Activated T-helper 2 cell treated with anti-CD3 and anti-CD28 coated beads, Interferon-gamma antibody, Interleukin-2, Interleukin-4, amounts not matched to agents 10 μg/mL and 5 μg/mL and 100 μg/mL, durations not matched to agents 14 hours and 24 hours and 36 hours (primary cell): Measurements from ENCODE around the gene ZNRF3. TPM values are rescaled to one million over a fixed set of nuclear protein-coding genes. Genes with fewer than 3 reads are reported as not detected.

Source experiments
- DNase-seq: peaks from one replicate; pipeline ENCODE4 v3.0.0; 2021; ENCODE audit warnings: low spot score
- H3K27ac Mint-ChIP-seq: one replicate; pipeline ENCODE4 v1.8.0; 2021; ENCODE audit warnings: mixed read lengths
- H3K27me3 Mint-ChIP-seq: one replicate; pipeline ENCODE4 v1.8.0; 2021; ENCODE audit warnings: low read depth, mixed read lengths
- H3K36me3 Mint-ChIP-seq: one replicate; pipeline ENCODE4 v1.8.0; 2021; ENCODE audit warnings: low read depth, mixed read lengths
- H3K4me1 Mint-ChIP-seq: one replicate; pipeline ENCODE4 v1.8.0; 2021; ENCODE audit warnings: low read depth, mixed read lengths
- H3K4me3 Mint-ChIP-seq: one replicate; pipeline ENCODE4 v1.8.0; 2021; ENCODE audit warnings: low read depth, mild to moderate bottlenecking, moderate library complexity, mixed read lengths
- H3K9me3 Mint-ChIP-seq: one replicate; pipeline ENCODE4 v1.8.0; 2021; ENCODE audit warnings: mixed read lengths
- intact Hi-C: fragments of 100-400 bp; cut with micrococcal nuclease; formaldehyde crosslinking; loops from one replicate; pipeline ENCODE4 v1.15.1; 2023
- total RNA-seq: library from RNA; stranded (reverse); gene quantifications from 2 replicates; pipeline ENCODE4 v1.2.3, GENCODE V29; 2022

The ZNRF3 gene
- total RNA-seq, 1 donor from 2014 or later = 0.82 TPM

DNA sequence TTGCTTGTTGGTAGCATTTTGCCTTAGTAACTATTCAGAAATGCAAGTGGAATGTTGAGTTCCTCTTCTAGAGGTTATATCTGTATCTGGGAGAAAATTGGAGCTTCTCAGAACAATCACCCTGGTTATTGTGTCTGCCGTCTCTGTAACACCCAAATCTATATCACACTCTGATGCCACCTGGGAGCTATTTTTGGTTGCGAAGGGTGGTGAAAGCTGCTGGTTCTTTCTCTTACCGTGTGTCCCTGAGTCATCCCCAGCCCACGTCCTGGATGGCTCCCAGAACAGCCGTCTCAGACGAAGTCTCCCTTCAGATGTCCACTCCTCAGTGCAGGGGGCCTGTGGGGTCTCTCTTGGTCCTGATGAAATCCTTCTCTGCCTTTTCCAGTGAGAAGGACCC is 94.8 kb downstream of the ZNRF3 start:
- no peak for DNase-seq
- H3K4me1 Mint-ChIP-seq = peaks cover 3% of the 10 kb centered on the region
- no peaks in the 10 kb centered on the region for H3K9me3 Mint-ChIP-seq
- intact Hi-C loops = no loop called here
- peaks cover 52% of the 10 kb centered on the region for H3K27me3 Mint-ChIP-seq
- no peak overlapping the region for H3K27ac Mint-ChIP-seq
- no peaks in the 10 kb centered on the region for H3K36me3 Mint-ChIP-seq
- H3K4me3 Mint-ChIP-seq = no peak overlapping the region

DNA sequence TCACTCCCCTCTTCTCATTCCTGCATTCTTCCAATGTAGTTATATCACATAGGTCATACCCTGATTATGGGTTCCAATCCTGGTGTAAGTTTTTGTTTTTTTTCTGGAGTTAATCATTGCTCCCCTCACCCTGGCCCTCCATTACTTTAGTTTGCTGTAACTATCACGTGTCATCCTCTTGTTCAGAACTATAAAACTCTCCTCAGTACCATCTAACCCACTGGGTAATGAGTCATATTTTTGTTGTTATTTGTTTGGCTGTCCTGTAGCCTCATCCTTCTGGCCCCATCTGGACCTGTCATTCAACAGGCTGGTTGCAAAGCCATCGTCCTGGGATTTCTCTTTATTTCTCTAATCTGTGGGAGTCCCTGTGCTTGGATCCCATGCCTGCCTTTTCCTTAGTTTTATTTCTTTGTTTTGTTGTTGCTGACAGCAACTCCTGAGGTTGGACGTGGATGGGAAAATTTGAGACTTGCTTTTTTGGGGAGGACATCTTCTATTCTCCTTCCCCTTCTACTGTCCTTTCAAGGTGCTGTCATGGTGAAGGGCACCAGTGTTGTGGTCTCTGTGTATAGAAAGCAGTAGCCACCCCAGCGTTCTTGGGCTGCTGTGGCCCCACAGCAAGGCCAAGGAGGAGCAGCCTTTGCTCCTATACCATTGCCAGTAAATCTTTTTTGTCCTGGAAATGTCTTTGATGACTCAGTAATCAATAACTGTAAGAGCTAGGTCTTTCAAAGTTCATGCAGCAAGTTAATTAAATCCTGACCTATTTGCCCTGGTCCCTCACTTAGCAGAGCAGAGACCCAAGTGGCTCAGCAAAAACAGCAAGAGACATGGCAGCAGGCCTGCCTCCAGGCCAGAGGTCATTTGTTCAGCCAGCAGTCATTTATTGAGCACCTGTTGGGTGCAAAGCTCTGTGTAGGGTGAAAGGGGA is 95.8 kb downstream of the ZNRF3 start:
- no peaks in the 10 kb centered on the region for H3K36me3 Mint-ChIP-seq
- DNase-seq = no peak
- no peak overlapping the region for H3K27ac Mint-ChIP-seq
- no peaks in the 10 kb centered on the region for H3K9me3 Mint-ChIP-seq
- peaks cover 3% of the 10 kb centered on the region for H3K4me1 Mint-ChIP-seq
- H3K27me3 Mint-ChIP-seq = peaks cover 53% of the 10 kb centered on the region
- intact Hi-C loops = no loop called here
- no peak overlapping the region for H3K4me3 Mint-ChIP-seq

DNA sequence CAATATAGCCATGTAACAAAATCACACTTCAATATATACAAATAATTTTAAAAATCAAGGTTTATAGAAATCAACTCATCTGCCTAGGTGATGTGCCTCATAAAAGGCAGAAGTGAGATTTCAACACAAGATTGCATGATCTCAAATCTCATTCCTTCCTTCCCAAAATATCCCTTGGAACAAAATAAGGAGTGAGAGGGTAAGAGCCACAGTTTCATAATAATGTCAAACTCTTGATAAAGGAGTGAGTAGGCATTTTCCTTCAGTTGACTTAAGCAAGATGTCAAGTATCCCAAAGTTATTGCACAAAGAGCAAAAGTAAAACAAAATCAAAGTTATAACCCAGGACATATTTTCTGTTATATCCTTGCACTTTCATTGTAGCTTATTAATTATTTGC is 97.0 kb downstream of the ZNRF3 start:
- H3K27me3 Mint-ChIP-seq = peaks cover 53% of the 10 kb centered on the region
- H3K27ac Mint-ChIP-seq = no peak overlapping the region
- no peak for DNase-seq
- intact Hi-C loops = no loop called here
- H3K4me1 Mint-ChIP-seq = peaks cover 3% of the 10 kb centered on the region
- no peak overlapping the region for H3K4me3 Mint-ChIP-seq
- no peaks in the 10 kb centered on the region for H3K36me3 Mint-ChIP-seq
- H3K9me3 Mint-ChIP-seq = peaks cover 3% of the 10 kb centered on the region

DNA sequence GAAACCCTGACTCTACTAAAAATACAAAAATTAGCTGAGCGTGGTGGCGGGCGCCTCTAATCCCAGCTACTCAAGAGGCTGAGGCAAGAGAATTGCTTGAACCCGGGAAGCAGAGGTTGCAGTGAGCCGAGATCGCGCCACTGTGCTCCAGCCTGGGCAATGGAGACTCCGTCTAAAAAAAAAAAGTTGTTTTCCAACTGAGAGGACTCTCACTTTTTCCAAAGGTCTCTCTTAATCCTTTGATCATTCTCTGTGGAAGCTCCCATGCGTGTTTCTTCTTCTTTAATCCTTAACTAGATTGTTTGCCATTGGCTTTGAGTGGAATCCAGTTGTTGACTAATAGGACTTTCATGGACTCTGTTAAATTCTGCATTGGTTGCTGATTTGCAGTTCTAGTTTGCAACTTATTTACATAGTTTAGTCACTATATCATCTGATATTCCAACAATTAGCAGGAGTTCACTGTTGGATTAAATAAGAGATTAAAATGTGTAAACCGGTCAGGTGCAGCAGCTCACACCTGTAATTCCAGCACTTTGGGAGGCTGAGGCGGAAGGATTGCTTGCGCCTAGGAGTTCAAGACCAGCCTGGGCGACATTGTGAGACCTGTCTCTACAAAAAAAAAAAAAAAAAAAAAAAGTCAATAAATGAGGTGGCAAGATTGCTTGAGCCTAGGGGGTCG is 98.6 kb downstream of the ZNRF3 start:
- H3K9me3 Mint-ChIP-seq = peaks cover 10% of the 10 kb centered on the region
- no peak overlapping the region for H3K27ac Mint-ChIP-seq
- H3K4me1 Mint-ChIP-seq = peaks cover 2% of the 10 kb centered on the region
- no peak for DNase-seq
- H3K36me3 Mint-ChIP-seq = no peaks in the 10 kb centered on the region
- H3K27me3 Mint-ChIP-seq = peaks cover 51% of the 10 kb centered on the region
- H3K4me3 Mint-ChIP-seq = no peak overlapping the region
- intact Hi-C loops = no loop called here

DNA sequence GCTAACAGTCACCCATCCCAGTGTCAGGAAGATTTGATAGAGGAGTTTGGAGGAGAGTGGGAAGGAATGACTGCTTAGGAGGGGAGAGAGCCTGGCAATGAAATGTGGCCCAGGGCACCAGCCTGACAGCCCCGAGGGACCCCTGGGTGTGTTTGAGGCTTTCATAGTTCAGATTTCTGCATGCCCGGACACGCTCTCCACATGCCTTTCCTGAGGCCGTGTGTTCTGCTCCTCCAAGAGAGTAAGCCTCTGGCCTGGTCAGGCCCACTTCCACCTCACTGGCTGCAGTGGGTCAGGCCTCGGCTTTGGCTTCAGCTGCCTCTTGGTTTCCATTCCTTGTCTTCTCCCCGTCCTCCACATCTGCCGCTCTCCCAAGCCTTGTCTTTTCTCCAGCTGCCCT is 99.8 kb downstream of the ZNRF3 start:
- H3K27ac Mint-ChIP-seq = no peak overlapping the region
- DNase-seq = no peak
- intact Hi-C loops = no loop called here
- peaks cover 10% of the 10 kb centered on the region for H3K9me3 Mint-ChIP-seq
- H3K4me1 Mint-ChIP-seq = peaks cover under 1% of the 10 kb centered on the region
- H3K4me3 Mint-ChIP-seq = no peak overlapping the region
- H3K27me3 Mint-ChIP-seq = peaks cover 42% of the 10 kb centered on the region
- no peaks in the 10 kb centered on the region for H3K36me3 Mint-ChIP-seq

DNA sequence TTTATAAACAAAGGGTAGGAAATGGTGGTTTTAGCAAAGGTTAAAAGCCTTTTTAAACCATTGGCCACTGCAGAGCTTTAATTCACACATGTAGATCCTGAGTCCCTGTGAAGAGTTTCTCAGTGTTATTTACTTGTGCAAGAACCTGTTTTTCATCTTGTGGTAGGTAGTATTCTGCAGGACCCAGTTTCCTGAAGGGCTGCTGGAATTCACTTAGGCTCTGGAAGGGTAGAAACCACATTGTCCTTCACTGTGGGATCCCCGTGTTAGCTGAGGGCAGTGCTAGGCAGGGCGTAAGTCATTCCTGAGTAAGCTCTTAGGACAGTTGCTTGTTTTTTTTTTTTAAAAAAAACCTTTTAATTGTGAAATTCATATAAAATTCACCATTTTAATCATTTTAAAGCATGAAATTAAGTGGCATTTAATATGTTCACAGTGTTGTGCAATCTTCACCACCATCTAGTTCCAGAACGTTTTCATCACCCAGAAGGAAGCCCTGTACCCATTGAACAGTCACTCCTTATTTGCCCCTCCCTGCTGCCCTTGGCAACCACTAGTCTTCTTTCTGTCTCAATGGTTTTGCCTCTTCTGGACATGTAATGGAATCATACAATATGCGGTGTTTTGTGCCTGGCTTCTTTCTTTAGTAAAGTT is 100.5 kb downstream of the ZNRF3 start:
- H3K27ac Mint-ChIP-seq = no peak overlapping the region
- no peaks in the 10 kb centered on the region for H3K36me3 Mint-ChIP-seq
- no peak for DNase-seq
- H3K9me3 Mint-ChIP-seq = peaks cover 10% of the 10 kb centered on the region
- peaks cover 35% of the 10 kb centered on the region for H3K27me3 Mint-ChIP-seq
- H3K4me1 Mint-ChIP-seq = no peaks in the 10 kb centered on the region
- intact Hi-C loops = no loop called here
- no peak overlapping the region for H3K4me3 Mint-ChIP-seq

DNA sequence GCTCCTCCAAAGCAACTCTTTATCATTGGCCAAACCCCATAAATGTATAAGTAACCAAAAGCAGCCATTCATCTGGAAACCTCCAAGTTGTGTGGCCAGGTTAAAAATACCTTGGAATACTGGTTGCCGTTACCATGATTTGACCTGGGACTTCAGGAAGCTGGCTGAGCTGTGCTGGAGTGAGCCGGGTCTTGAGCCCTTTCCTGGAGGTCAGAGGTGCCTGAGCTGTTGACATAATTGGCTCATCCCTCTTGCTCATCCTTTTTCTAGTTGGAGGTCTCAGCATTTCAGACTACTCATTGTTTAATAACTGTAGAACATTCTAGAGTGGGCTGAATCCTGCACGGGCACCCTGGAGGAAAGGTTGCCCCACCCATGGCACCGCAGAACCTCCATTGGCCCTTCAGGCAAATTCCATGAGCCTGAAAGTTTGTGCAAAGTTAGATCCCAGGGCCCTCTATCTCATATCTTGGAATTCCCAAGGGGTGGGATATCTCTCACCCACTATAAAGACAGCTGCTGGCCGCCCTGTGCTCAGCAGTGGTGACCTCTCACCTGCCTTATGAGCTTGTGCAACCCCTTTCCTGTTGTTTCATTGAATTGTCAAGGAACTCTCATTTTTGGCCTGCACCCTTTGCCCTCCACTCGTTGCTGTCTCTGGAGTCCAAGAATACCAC is 101.2 kb downstream of the ZNRF3 start:
- intact Hi-C loops = no loop called here
- DNase-seq = no peak
- Mint-ChIP-seq H3K4me1 (no peaks in the 10 kb centered on the region), H3K27ac (no peak overlapping the region), H3K36me3 (no peaks in the 10 kb centered on the region), H3K9me3 (peaks cover 10% of the 10 kb centered on the region), H3K27me3 (peaks cover 28% of the 10 kb centered on the region), H3K4me3 (no peak overlapping the region)

DNA sequence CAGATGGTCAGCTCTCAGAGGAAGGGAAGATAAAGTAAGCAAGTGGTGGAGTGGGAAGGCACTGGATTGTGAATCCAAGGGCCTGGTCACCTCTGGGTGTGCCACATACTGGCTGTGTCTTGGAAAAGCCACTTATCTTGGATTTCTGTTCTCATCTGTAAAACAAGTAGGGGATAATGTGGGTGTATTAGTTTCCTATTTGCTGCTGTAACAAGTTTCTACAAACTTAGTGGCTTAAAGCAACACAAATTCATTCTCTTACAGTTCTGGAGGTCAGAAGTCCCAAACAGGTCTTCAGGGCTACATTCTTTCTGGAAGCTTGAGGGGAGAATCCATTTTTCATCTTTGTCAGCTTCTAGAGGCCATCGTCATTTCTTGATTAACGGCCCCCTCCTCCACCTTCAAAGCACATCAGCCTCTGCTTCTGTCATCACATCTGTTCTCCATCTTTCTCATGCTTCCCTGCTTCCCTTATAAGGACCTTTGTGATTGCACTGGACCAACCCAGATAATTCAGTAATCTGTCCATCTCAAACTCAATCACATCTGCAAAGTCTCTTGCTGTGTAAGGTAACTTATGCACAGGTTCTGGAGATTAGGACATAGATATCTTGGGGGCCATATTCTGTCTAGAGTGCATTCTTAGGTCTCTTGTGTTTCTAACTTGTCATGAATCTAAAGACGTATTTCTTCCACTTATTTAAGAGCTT is 102.4 kb downstream of the ZNRF3 start:
- H3K4me1 Mint-ChIP-seq = no peaks in the 10 kb centered on the region

DNA sequence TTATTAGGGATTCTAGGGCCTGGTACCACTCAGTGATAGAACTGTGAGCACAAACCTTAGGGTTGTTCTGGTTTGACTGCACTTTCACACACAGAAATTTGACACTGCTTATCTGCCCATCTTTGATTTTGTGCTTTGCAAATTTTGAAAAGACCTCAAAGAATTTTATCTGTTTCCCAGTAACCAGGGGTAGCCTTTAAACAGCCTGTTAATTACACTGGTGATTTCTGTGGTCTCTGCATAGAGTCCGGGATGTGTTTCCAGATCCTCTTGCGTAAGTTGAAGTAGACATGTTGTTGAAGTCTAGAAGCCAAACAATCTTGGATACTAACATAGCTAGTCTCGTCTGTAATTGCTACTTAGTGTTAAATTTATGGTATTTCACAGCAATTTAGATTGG is 103.0 kb downstream of the ZNRF3 start:
- DNase-seq = no peak
- H3K27me3 Mint-ChIP-seq = peaks cover 24% of the 10 kb centered on the region
- H3K27ac Mint-ChIP-seq = no peak overlapping the region
- no peak overlapping the region for H3K4me3 Mint-ChIP-seq
- no peaks in the 10 kb centered on the region for H3K36me3 Mint-ChIP-seq
- peaks cover 10% of the 10 kb centered on the region for H3K9me3 Mint-ChIP-seq
- H3K4me1 Mint-ChIP-seq = no peaks in the 10 kb centered on the region
- intact Hi-C loops = no loop called here

More for the DNA sequence above, 102.4 kb downstream of the ZNRF3 start:
- DNase-seq = no peak
- H3K36me3 Mint-ChIP-seq = no peaks in the 10 kb centered on the region
- peaks cover 26% of the 10 kb centered on the region for H3K27me3 Mint-ChIP-seq
- intact Hi-C loops = no loop called here
- peaks cover 10% of the 10 kb centered on the region for H3K9me3 Mint-ChIP-seq
- no peak overlapping the region for H3K4me3 Mint-ChIP-seq
- no peak overlapping the region for H3K27ac Mint-ChIP-seq

DNA sequence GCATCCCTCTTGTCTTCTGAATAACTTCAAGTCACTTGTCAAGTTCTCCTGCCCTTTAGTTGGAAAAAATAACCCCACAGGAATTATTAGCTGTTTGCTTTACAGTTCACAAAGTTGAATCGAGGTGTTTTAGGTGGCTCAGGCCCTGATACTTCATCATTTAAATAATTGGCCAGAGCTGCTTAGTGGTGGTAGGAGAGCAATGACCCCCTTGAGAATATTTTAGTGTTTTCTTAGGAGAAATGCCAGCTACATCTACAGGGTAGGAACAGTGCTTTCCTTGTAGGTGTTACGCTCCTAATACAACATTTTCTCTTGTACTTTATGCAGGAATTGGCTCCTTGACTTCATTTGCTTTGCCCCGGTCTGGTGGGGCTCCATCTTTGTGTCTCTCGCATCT is 105.1 kb downstream of the ZNRF3 start:
- H3K27me3 Mint-ChIP-seq = peaks cover 21% of the 10 kb centered on the region
- no peaks in the 10 kb centered on the region for H3K4me1 Mint-ChIP-seq
- peaks cover 10% of the 10 kb centered on the region for H3K9me3 Mint-ChIP-seq
- no peaks in the 10 kb centered on the region for H3K36me3 Mint-ChIP-seq
- intact Hi-C loops = no loop called here
- no peak for DNase-seq
- no peak overlapping the region for H3K4me3 Mint-ChIP-seq
- no peak overlapping the region for H3K27ac Mint-ChIP-seq

DNA sequence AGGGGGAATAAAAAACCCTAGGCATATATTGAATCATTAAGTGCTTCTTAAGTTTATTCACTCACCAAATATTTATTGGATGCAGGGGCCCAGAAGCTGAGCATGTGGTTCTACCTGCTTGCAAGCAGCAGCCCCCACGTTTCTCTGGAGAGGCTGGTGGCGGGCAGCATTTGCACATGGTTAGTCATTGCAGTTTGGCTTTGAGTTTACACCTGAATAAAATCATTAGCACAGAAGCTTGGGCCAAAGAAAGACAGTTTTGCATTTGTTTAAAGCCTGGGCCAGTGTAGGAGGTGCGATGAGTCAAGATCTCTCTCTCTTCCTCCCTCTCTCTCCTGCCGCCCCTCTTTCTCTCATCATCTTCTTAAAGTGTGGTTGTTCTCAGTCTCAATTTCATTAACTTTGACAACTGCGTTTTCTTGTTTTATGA is 105.7 kb downstream of the ZNRF3 start:
- no peaks in the 10 kb centered on the region for H3K36me3 Mint-ChIP-seq
- peaks cover 20% of the 10 kb centered on the region for H3K27me3 Mint-ChIP-seq
- intact Hi-C loops = no loop called here
- H3K4me3 Mint-ChIP-seq = no peak overlapping the region
- H3K9me3 Mint-ChIP-seq = peaks cover 10% of the 10 kb centered on the region
- H3K4me1 Mint-ChIP-seq = no peaks in the 10 kb centered on the region
- DNase-seq = no peak
- H3K27ac Mint-ChIP-seq = no peak overlapping the region

DNA sequence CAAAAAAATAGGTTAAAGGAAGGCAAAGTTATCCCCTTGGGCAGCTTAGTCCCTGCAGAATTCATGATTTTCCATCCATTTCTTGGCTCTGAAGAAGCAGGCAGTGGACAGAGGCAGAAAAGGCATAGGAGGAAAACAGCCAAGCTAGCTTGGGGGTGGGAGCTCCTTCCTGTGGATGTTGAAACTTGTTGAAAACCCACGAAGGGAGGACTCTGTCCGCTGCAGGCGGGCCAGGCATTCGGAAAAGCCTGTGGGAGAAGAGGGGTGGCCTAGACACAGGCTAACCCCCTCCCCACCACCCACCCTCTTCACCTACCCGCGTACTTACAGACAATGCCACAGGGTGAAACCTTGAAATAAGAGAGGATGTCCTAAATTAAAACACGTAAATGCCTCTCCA is 106.1 kb downstream of the ZNRF3 start:
- Mint-ChIP-seq H3K36me3 (no peaks in the 10 kb centered on the region), H3K9me3 (peaks cover 10% of the 10 kb centered on the region), H3K27me3 (peaks cover 20% of the 10 kb centered on the region), H3K27ac (no peak overlapping the region), H3K4me3 (no peak overlapping the region), H3K4me1 (no peaks in the 10 kb centered on the region)
- intact Hi-C loops = no loop called here
- no peak for DNase-seq
